Urothelium cell line (cell line): ENCODE measurements around the gene YJU2.
"Not testable (repeated sequence)": the region's sequence is repeated elsewhere in the genome, so short reads cannot be mapped to it uniquely, and the experiment has no call there.

Experiments
- DNase-seq: peaks from one replicate; pipeline ENCODE4 v3.0.0; 2011; ENCODE audit warnings: low spot score, mixed read lengths
- FAIRE-seq: peaks from 2 replicates; lab custom pipeline; 2011; peaks lifted over from hg19 to GRCh38; lab: Jason Lieb, UNC

Gene YJU2

DNA sequence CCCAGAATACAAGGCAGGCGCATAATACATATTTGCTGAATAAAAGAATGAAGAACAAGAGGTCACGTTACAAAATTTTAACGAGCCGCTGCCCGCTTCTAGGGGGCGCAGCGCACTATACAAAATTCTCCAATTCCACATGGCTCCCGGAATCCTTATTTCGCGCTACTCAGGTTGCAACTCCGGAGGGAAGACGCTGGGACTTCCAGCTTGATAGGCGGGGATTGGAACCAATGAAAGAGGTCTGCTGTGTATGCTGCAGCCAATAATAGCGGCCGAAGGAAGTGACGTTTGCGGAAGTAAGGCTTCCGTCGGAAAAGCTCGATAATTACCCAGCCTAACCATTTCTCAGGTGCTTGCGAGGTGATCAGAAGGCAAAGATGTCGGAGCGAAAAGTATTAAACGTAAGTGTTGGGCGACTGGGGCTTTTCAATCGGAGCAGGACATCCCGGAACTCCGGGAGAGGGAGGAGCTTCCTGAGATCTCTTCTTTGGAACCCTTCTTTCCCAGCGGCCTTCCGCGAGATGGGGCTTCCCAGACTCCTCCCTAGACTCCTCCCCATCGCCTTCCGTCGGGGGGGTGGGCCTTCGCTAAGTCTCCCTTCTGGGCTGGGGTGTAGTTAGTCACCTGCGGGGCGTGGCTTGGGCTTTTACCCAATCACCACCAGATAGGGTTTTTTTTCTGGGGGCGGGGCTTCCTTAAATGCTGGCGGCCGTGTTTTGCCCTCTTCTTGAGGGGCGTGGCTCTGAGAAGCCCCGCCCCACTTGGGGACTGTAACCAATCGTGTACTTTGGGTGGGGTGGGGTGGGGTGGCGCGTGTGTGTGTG lies at the start of gene YJU2:
YJU2 (plus strand) TSS at position 314 of the 827 bp plus-strand sequence; CDS start at position 381, 67 bp downstream.
- DNase-seq, result peak; percentile 97
- no peak for FAIRE-seq

DNA sequence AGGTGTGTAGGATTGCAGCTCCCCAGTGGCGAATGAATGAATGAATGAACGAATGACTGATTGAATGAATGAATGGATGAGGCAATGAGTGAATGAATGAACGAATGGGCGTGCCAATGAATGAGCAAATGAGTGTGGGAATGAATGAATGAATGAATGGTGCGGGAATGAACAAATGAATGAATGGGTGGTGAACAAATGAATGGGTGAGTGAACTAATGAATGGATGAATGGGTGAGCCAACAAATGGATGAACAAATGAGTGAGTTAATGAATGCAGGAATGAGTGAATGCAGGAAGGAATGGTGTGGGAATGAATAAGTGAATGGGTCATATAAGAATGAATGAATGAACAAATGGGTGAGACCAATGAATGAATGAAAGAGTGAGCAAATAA lies 49.7 kb upstream of the YJU2 start:
- no peak for FAIRE-seq
- DNase-seq, result no peak

GRCh38 chr19:4197625-4198466 lies 49.0 kb upstream of the YJU2 start:
- DNase-seq (peak; percentile 52), FAIRE-seq (no peak)

GRCh38 chr19:4198467-4199126 lies 48.3 kb upstream of the YJU2 start:
- DNase-seq (no peak), FAIRE-seq (no peak)

DNA sequence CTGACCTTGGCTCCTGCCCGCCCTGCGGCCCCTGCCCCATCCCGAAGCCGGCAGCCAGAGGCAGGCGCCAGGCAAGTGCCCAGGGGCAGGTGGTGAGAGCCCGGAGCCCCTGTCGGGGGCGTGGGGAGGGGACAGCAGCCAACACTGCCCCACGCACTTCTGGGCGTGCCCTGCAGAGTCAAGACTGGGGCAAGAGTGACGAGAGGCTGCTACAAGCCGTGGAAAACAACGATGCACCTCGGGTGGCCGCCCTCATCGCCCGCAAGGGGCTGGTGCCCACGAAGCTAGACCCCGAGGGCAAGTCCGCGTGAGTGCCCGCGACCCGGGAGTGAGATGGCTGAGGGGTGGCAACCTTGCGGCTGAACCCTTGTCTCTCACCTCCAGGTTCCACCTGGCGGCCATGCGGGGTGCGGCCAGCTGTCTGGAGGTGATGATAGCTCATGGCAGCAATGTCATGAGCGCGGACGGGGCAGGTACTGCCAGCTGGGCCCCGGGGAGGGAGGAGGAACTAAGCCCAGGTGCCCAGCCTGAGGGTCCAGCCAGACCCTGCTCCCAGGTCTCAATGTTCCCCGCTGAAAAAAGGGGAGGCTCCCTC lies 47.1 kb upstream of the YJU2 start:
- FAIRE-seq, result no peak
- DNase-seq, result no peak

DNA sequence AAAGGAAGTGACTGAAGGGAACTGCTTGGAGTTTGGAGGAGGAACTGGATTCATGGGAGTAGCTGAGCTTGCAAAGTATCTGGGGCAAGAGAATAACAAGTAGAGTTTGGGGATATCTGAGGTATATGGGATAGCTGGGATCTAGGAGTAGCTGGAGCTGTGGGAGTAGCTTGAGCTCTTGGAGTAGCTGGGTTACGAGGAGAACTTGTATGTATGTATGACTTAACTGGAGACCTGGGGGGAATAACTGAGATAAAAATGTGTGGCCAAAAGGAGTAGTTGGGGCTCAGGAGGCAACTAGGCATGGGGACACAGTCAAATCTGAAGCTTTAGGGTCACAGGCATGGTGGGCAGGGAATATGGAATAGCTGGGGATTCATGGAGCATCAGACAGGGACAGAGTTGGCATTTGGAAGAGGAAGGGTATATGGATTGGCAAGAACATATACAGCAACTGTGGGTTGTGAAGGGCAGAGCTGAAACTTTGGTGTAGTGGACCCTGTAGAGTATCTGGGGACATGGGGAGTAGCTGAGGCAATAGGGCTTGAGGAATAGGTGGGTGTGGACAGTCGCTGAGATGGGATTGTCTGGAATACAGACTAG lies 45.8 kb upstream of the YJU2 start:
- FAIRE-seq, result no peak
- DNase-seq, result no peak

DNA sequence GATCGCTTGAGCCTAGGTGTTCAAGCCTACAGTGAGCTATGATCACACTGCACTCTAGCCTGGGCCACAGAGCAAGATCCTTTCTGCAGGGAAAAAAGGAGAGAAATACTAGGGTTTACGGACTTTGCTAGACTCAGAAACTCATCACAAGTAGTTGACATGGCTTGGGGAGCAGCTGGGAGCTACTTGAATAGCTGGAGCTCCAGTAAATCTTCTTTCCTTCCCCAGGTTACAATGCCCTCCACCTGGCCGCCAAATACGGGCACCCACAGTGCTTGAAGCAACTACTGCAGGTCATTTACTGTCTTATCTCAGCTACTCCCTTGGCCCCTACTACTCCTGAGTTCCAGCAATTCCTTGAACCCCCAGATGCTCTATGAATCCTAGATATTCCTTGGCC lies 45.1 kb upstream of the YJU2 start:
- FAIRE-seq (no peak), DNase-seq (no peak)

DNA sequence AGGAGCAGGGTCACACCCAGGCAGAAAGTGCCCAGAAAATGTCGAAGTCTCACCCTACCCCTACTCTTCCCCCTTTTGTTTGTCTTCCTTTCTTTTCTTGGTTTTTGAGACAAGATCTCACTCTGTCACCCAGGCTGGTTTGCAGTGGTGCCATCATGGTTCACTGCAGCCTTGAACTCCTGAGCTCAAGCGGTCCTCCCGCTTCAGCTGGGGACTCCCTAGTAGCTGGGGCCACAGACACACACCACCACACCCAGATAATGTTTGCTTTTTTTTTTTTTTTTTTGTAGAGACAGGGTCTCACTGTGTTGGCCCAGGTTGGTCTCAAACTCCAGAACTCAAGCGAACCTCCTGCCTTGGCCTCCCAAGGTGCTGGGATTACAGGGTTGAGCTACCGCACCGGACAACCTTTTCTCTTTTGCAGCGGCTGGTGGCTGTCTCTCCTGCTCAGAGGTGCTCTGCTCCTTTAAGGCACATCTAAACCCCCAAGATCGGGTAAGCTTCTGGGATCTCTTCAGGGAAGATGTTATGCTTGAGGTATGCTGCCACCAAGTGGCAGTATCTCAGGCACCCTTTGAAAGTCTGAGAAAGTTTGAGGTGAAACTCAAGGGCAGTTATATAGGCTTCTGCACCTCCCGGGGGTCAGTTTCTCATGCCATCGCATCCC lies 39.9 kb upstream of the YJU2 start:
- DNase-seq (peak; percentile 37), FAIRE-seq (no peak)

DNA sequence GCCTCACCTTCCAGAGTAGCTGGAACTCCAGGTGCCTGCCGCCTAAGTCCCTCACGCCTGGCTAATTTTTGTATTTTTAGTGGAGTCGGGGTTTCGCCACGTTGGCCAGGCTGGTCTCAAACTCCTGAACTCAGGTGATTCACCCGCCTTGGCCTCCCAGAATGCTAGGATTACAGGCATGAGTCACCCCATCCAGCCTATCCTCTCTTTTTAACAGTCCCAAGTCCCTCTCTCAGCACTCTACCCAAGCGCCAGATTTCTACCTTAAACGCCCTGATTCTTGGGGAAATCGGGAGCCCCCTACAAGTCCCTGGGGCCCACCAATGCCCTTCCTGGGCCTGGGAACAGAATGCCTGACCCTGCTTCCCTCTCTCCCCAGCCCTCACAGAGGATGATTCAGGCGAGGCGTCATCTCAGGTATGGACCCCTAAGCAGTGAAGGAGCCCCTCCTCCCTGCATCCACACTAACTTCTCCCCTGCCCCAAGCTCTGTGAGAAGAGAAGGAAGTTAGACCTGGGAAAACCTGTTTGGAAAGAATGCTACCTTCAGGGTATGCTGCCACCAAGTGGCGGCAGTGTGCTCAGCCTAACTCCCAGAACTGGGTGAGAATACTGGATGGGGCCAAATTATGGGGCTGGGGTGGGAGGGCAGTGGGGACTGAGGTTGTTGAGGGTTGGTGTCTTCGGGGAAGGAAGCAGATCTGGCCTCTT lies 38.3 kb upstream of the YJU2 start:
- no peak for FAIRE-seq
- DNase-seq, result peak; percentile 52

DNA sequence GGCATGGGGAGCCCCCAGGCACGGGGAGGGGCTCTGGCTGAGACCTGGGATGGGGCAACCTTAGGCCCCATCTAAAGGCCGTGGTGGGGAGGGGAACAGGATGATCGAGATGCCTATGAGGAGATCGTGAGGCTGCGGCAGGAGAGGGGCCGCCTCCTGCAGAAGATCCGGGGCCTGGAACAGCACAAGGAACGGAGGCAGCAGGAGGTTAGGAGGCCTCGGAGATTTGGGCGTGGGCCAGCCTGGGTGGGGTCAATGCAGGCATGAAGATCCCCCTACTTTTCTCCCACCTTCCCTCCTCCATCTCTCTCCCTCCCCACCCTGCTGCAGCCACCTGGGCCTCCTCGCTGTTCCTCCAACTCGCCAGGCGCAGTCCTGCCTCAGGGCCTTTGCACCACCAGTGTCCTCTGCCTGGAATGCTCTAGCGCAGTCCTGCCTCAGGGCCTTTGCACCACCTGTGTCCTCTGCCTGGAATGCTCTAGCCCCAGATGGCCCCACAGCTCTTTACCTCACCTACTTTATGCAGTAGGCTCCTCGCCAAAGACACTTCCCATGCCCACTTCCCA lies 36.6 kb upstream of the YJU2 start:
- no peak for DNase-seq
- no peak for FAIRE-seq

DNA sequence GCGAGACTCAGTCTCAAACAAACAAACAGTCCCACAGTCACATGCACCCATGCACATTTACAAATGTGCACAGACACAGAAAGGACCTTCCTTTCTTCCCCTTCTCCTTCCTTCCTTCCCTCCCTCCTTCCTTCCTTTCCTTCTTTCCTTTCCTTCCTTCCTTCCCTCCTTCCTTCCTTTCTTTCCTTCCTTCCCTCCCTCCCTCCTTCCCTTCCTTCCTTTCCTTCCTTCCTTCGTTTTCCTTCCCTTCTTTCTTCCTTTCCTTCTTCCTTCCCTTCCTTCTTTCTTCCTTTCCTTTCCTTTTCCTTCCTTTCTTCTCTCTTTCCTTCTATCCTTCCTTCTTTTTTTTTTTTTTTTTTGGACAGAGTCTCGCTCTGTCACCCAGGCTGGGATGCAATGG lies 33.8 kb upstream of the YJU2 start:
- FAIRE-seq, result no peak
- no peak for DNase-seq

DNA sequence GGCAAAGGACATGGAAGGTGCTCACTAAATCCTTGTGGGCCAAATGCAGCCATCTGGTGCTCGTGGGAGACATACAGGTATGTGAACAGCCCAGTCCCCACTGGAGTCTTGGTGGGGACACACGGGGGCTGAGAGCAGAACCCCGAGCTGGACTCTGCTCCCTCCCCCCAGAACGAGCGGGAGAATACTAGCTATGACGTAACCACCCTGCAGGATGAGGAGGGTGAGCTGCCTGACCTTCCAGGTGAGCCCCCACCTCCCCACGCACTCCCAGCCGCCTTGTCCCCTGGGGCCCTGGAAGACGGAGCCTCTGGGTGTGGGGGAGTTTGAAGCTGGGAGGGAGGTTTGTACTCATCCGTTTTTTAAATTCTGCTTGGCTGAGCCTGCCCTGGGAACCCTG lies 31.1 kb upstream of the YJU2 start:
- FAIRE-seq, result no peak
- no peak for DNase-seq

- FAIRE-seq (no peak), DNase-seq (no peak)
Measured at GRCh38 chr19:4216846-4217245, 30.0 kb upstream of the YJU2 start.

DNA sequence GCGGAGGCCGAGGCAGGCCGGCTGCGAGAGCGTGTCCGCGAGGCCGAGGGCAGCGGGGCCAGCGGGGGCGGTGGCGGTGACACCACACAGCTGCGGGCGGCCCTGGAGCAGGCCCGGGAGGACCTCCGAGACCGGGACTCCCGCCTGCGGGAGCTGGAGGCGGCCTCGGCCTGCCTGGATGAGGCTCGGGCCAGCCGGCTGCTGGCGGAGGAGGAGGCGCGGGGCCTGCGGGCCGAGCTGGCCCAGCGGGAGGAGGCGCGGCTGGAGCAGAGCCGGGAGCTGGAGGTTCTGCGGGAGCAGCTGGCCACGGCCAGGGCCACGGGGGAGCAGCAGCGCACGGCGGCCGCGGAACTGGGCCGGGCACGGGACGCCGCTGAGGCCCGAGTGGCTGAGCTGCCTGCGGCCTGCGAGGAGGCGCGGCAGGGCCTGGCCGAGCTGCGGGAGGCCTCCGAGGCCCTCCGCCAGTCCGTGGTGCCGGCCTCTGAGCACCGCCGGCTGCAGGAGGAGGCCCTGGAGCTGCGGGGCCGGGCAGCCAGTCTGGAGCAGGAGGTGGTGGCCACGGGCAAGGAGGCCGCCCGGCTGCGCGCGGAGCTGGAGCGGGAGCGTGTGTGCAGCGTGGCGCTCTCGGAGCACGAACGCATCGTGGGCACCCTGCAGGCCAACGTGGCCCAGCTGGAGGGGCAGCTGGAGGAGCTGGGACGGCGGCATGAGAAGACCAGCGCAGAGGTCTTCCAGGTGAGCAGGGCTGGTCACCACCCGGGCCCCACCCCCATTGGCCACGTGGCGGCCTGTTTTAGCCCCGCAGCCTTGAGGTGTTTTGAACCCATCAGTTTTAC lies 29.2 kb upstream of the YJU2 start:
- FAIRE-seq, result no peak
- DNase-seq, result no peak

DNA sequence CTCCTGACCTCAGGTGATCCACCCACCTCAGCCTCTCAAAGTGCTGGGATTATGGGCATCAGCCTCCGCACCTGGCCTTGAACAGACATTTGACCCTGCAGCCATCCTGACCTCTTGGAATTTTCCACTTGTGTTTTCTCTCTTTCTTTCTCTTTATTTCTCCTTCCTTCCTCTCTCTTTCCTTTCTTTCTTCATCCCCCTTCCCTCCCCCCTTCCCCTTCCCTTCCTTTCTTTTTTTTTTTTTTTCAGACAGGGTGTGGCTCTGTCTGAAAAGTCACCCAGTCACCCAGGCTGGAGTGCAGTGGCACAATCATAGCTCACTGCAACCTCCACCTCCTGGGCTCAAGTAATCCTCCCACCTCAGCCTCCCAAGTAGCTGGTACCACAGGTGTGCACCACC lies 28.4 kb upstream of the YJU2 start:
- not testable (repeated sequence) for FAIRE-seq, DNase-seq

GRCh38 chr19:4220188-4220587 lies 26.7 kb upstream of the YJU2 start:
- DNase-seq (no peak), FAIRE-seq (no peak)

- FAIRE-seq (no peak), DNase-seq (no peak)
Measured at GRCh38 chr19:4224470-4224869, 22.4 kb upstream of the YJU2 start.

- no peak for FAIRE-seq
Measured at GRCh38 chr19:4225885-4226284, 21.0 kb upstream of the YJU2 start.

More at GRCh38 chr19:4225885-4226284, 21.0 kb upstream of the YJU2 start:
- no peak for DNase-seq
